Measurements from ENCODE around the gene RAB3C. TPM values are rescaled to one million over a fixed set of nuclear protein-coding genes. Genes with fewer than 3 reads are reported as not detected.

RAB3C gene
- total RNA-seq, 2 donors from 2014 or later, result 2.3 to 45.2 TPM

GRCh38 chr5:58717303-58718007 is 134.6 kb downstream of the RAB3C start:
- H3K4me3 ChIP-seq, result no peak overlapping the region
- DNase-seq, result no peak
- intact Hi-C loops (cut with DNase I), result no loop called here
- H3K27ac ChIP-seq, result no peak overlapping the region
- no peaks in the 10 kb centered on the region for H3K4me1 ChIP-seq
- no peak for ATAC-seq
- 67 to 81% methylated on average over 5 of the region's 5 CpGs for WGBS, 2 donors
- H3K36me3 ChIP-seq (replicated peaks in 1 of 2; ENCODE audit: insufficient read depth in 1 of 2, low read depth in 2 of 2), result no peaks in the 10 kb centered on the region
- H3K9me3 ChIP-seq, result no peaks in the 10 kb centered on the region
- no peak for TF ChIP-seq POLR2A (IDR thresholded peaks at IDR 0.05)
- TF ChIP-seq, protein P1, sequence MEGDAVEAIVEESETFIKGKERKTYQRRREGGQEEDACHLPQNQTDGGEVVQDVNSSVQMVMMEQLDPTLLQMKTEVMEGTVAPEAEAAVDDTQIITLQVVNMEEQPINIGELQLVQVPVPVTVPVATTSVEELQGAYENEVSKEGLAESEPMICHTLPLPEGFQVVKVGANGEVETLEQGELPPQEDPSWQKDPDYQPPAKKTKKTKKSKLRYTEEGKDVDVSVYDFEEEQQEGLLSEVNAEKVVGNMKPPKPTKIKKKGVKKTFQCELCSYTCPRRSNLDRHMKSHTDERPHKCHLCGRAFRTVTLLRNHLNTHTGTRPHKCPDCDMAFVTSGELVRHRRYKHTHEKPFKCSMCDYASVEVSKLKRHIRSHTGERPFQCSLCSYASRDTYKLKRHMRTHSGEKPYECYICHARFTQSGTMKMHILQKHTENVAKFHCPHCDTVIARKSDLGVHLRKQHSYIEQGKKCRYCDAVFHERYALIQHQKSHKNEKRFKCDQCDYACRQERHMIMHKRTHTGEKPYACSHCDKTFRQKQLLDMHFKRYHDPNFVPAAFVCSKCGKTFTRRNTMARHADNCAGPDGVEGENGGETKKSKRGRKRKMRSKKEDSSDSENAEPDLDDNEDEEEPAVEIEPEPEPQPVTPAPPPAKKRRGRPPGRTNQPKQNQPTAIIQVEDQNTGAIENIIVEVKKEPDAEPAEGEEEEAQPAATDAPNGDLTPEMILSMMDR (IDR thresholded peaks at IDR 0.05), result no peak
- no peaks in the 10 kb centered on the region for H3K27me3 ChIP-seq

- no peak for TF ChIP-seq POLR2A (IDR thresholded peaks at IDR 0.05)
- TF ChIP-seq, protein P1 (IDR thresholded peaks at IDR 0.05), result no peak
- DNase-seq (no peak), ATAC-seq (no peak)
- no peaks in the 10 kb centered on the region for H3K4me1 ChIP-seq
- H3K27me3 ChIP-seq, result no peaks in the 10 kb centered on the region
- no peak overlapping the region for H3K27ac ChIP-seq
- no peak overlapping the region for H3K4me3 ChIP-seq
- H3K9me3 ChIP-seq, result no peaks in the 10 kb centered on the region
- H3K36me3 ChIP-seq (replicated peaks in 1 of 2; ENCODE audit: insufficient read depth in 1 of 2, low read depth in 2 of 2), result no peaks in the 10 kb centered on the region
- WGBS, 2 donors, result 86 to 87% methylated on average over 2 of the region's 2 CpGs
- intact Hi-C loops (cut with DNase I), result no loop called here
Measured at GRCh38 chr5:58718269-58718978, 135.5 kb downstream of the RAB3C start.

GRCh38 chr5:58722160-58722559 is 139.3 kb downstream of the RAB3C start:
- TF ChIP-seq, protein P1 (IDR thresholded peaks at IDR 0.05), result no peak
- no peak for TF ChIP-seq POLR2A (IDR thresholded peaks at IDR 0.05)
- intact Hi-C loops (cut with DNase I), result no loop called here
- DNase-seq (no peak), ATAC-seq (no peak)
- Histone ChIP-seq H3K36me3 (replicated peaks in 1 of 2; ENCODE audit: insufficient read depth in 1 of 2, low read depth in 2 of 2) (no peaks in the 10 kb centered on the region), H3K4me1 (no peaks in the 10 kb centered on the region), H3K4me3 (no peak overlapping the region), H3K27me3 (no peaks in the 10 kb centered on the region), H3K9me3 (no peaks in the 10 kb centered on the region), H3K27ac (no peak overlapping the region)
- WGBS, 2 donors, result 90 to 100% methylated on average over 1 of the region's 1 CpG

- Histone ChIP-seq H3K4me3 (no peak overlapping the region), H3K27me3 (no peaks in the 10 kb centered on the region), H3K27ac (no peak overlapping the region), H3K9me3 (no peaks in the 10 kb centered on the region), H3K36me3 (replicated peaks in 1 of 2; ENCODE audit: insufficient read depth in 1 of 2, low read depth in 2 of 2) (no peaks in the 10 kb centered on the region), H3K4me1 (no peaks in the 10 kb centered on the region)
- WGBS, 2 donors, result 97 to 98% methylated on average over 2 of the region's 2 CpGs
- TF ChIP-seq, protein P1 (IDR thresholded peaks at IDR 0.05), result no peak
- TF ChIP-seq POLR2A (IDR thresholded peaks at IDR 0.05), result no peak
- no peak for ATAC-seq
- intact Hi-C loops (cut with DNase I), result no loop called here
- no peak for DNase-seq
Measured at GRCh38 chr5:58724992-58725391, 142.1 kb downstream of the RAB3C start.

Measured in body of pancreas (tissue), 4 donors.